Gastrocnemius medialis (tissue), 4 donors: ENCODE measurements around the gene PACS1.

Experiments
- POLR2A ChIP-seq, 2 donors: fragments of 450-650 bp; IDR thresholded peaks; one replicate each; pipeline ENCODE4 v1.6.1; 2017; ENCODE audit warnings: antibody characterized with exemption in 2 of 2, mild to moderate bottlenecking in 2 of 2, moderate library complexity in 2 of 2
- TF ChIP-seq, protein P1 (sequence below), 5 experiments: fragments of 450-650 bp in 3 of 5; fragments of 200-600 bp in 2 of 5; sonication (generic) in 2 of 5; IDR thresholded peaks in 4 of 5; conservative IDR thresholded peaks in 1 of 5; 1 replicate in 4 of 5; 2 replicates in 1 of 5; pipeline ENCODE4 v1.5.1; 2016 to 2019; ENCODE audit warnings: antibody characterized with exemption in 5 of 5, mild to moderate bottlenecking in 3 of 5, moderate library complexity in 3 of 5

DNA sequence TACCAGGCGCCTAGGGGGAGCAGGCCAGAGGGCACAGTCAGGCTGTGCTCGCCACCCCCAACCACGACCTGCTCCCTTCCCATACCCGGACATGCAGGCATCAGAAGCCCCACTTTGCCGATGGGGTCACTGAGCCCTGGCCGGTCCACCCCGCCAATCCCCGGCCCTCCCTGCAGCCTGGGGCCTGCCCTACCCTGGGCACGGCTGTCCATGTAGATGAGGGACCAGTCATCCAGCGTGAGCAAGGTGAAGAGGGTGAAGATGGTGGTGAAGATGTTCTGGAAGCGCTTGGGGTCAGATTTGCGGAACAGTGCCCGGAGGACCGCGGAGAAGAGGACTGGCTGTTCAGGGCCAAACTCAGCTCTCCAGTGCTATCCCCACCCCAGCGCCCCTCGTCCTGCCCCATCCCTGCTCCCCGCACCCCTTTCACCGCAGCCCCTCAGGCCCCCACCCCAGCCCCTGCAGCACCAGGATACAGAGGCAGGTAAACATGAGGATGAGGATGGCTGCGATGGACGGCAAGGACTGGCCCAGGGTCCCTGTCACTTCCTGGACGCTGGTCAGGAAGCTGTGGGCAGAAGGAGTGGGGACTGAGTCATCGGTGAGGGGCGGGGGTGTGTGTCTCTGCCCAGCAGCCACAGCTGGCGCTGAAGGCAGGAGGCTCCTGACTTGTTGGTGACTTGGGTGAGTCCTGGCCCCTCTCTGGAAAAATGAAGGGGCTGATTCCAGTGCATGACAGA, 49.3 kb upstream of the PACS1 start:
- TF ChIP-seq, protein P1, sequence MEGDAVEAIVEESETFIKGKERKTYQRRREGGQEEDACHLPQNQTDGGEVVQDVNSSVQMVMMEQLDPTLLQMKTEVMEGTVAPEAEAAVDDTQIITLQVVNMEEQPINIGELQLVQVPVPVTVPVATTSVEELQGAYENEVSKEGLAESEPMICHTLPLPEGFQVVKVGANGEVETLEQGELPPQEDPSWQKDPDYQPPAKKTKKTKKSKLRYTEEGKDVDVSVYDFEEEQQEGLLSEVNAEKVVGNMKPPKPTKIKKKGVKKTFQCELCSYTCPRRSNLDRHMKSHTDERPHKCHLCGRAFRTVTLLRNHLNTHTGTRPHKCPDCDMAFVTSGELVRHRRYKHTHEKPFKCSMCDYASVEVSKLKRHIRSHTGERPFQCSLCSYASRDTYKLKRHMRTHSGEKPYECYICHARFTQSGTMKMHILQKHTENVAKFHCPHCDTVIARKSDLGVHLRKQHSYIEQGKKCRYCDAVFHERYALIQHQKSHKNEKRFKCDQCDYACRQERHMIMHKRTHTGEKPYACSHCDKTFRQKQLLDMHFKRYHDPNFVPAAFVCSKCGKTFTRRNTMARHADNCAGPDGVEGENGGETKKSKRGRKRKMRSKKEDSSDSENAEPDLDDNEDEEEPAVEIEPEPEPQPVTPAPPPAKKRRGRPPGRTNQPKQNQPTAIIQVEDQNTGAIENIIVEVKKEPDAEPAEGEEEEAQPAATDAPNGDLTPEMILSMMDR (IDR thresholded peaks at IDR 0.05 in 4 of 5, conservative IDR thresholded peaks at IDR 0.05 in 1 of 5): no peak
- no peak for TF ChIP-seq POLR2A (IDR thresholded peaks at IDR 0.05)
